Limb (tissue), 2 donors: ENCODE measurements around the gene HTRA3.

Experiments
- DNase-seq, 2 donors: peaks; one replicate each; pipeline ENCODE4 v3.0.0-alpha.2; 2016; ENCODE audit errors: extremely low spot score in 2 of 2

Gene HTRA3

GRCh38 chr4:8292478-8293107, 23.0 kb downstream of the HTRA3 start:
- DNase-seq = peak in 1 of 2 donors; percentile 21

- DNase-seq = peak in 1 of 2 donors; percentile 18
Measured at GRCh38 chr4:8293131-8293975, 23.8 kb downstream of the HTRA3 start.

GRCh38 chr4:8294036-8294435, 24.5 kb downstream of the HTRA3 start:
- no peak for DNase-seq

- DNase-seq = peak in 1 of 2 donors; percentile 2
Measured at GRCh38 chr4:8294775-8295174, 25.2 kb downstream of the HTRA3 start.

- DNase-seq = peak in 1 of 2 donors; percentile 12
Measured at GRCh38 chr4:8295471-8295870, 25.9 kb downstream of the HTRA3 start.

- DNase-seq = no peak
Measured at GRCh38 chr4:8296491-8296890, 26.9 kb downstream of the HTRA3 start.

- DNase-seq = peak in 1 of 2 donors; percentile 20
Measured at GRCh38 chr4:8297141-8297601, 27.6 kb downstream of the HTRA3 start.

GRCh38 chr4:8297691-8298485, 28.3 kb downstream of the HTRA3 start:
- DNase-seq = peak in 1 of 2 donors; percentile 29

- DNase-seq = no peak
Measured at GRCh38 chr4:8300832-8301231, 31.3 kb downstream of the HTRA3 start.

- DNase-seq = peak in 1 of 2 donors; percentile 14
Measured at GRCh38 chr4:8301851-8302730, 32.5 kb downstream of the HTRA3 start.

GRCh38 chr4:8303081-8303480, 33.5 kb downstream of the HTRA3 start:
- DNase-seq = peak in 1 of 2 donors; percentile 13

- peak in 1 of 2 donors; percentile 13 for DNase-seq
Measured at GRCh38 chr4:8303485-8304281, 34.1 kb downstream of the HTRA3 start.

- peak in 1 of 2 donors; percentile 19 for DNase-seq
Measured at GRCh38 chr4:8304827-8305695, 35.5 kb downstream of the HTRA3 start.

GRCh38 chr4:8305851-8306471, 36.4 kb downstream of the HTRA3 start:
- DNase-seq = peak in 1 of 2 donors; percentile 26

GRCh38 chr4:8306511-8307021, 37.0 kb downstream of the HTRA3 start:
- DNase-seq = peak in 1 of 2 donors; percentile 37

- peak in 1 of 2 donors; percentile 18 for DNase-seq
Measured at GRCh38 chr4:8307121-8307520, 37.6 kb downstream of the HTRA3 start.

- DNase-seq = no peak
Measured at GRCh38 chr4:8307714-8308113, 38.2 kb downstream of the HTRA3 start.

- DNase-seq = no peak
Measured at GRCh38 chr4:8308144-8308543, 38.6 kb downstream of the HTRA3 start.
